CD14-positive monocyte (primary cell): ENCODE data around the gene ZFYVE21. TPM values are rescaled to one million over a fixed set of nuclear protein-coding genes. Genes with fewer than 3 reads are reported as not detected.
A peak's percentile ranks its signal among the peaks of the same experiment; 100 is the strongest.

Experiments
- DNase-seq, 3 donors: peaks; one replicate each; pipeline ENCODE4 v3.0.0-alpha.2; 2011 to 2022
- H2AFZ ChIP-seq: 2 replicates; pipeline ENCODE4 v1.6.0; 2012; ENCODE audit warnings: mild to moderate bottlenecking, low read depth, low read length, inconsistent platforms; ENCODE audit not compliant: insufficient read depth, poor library complexity, severe bottlenecking
- H3K27ac ChIP-seq, 2 donors: 1 replicate in 1 of 2; 2 replicates in 1 of 2; pipeline ENCODE4 v1.5.1; 2012 to 2013; ENCODE audit warnings: low read length in 2 of 2, control low read depth in 1 of 2, inconsistent platforms in 1 of 2, low read depth in 1 of 2, mild to moderate bottlenecking in 1 of 2
- H3K27me3 ChIP-seq, 2 donors: one replicate each; pipeline versions ENCODE4 v1.6.0 to v1.6.1; 2011 to 2013; ENCODE audit warnings: low read length in 2 of 2; ENCODE audit not compliant: control insufficient read depth in 2 of 2, insufficient read depth in 2 of 2
- H3K36me3 ChIP-seq, 2 donors: replicated peaks in 1 of 2; 1 replicate in 1 of 2; 2 replicates in 1 of 2; pipeline versions ENCODE4 v1.5.1 to v1.6.1; 2012 to 2013; ENCODE audit warnings: low read length in 2 of 2, control low read depth in 1 of 2, inconsistent platforms in 1 of 2, mild to moderate bottlenecking in 1 of 2; ENCODE audit not compliant: insufficient read depth in 2 of 2, control insufficient read depth in 1 of 2
- H3K4me1 ChIP-seq, 2 donors: 1 replicate in 1 of 2; 2 replicates in 1 of 2; pipeline versions ENCODE4 v1.5.1 to v1.6.1; 2012 to 2013; ENCODE audit warnings: low read length in 2 of 2, control low read depth in 1 of 2, inconsistent platforms in 1 of 2, mild to moderate bottlenecking in 1 of 2, moderate library complexity in 1 of 2; ENCODE audit not compliant: insufficient read depth in 2 of 2, control insufficient read depth in 1 of 2
- H3K4me2 ChIP-seq: replicated peaks from 2 replicates; pipeline ENCODE3; 2012; ENCODE audit warnings: low read length, moderate library complexity, mild to moderate bottlenecking; ENCODE audit not compliant: poor library complexity, severe bottlenecking; ENCODE audit errors: extremely low read depth
- H3K4me3 ChIP-seq, 3 experiments: fragments of 200-600 bp in 1 of 3; sonication (generic) in 1 of 3; replicated peaks in 1 of 3; 1 replicate in 2 of 3; 2 replicates in 1 of 3; pipeline ENCODE4 v1.5.1; 2011 to 2013; ENCODE audit warnings: low read length in 3 of 3, mild to moderate bottlenecking in 3 of 3, control low read depth in 2 of 3, low read depth in 2 of 3, inconsistent platforms in 1 of 3, moderate library complexity in 1 of 3
- H3K79me2 ChIP-seq: 2 replicates; pipeline ENCODE4 v1.6.0; 2012; ENCODE audit warnings: mild to moderate bottlenecking, control low read depth, inconsistent platforms, low read length, moderate library complexity; ENCODE audit not compliant: insufficient read depth
- H3K9ac ChIP-seq: 2 replicates; pipeline ENCODE4 v1.6.0; 2017; ENCODE audit warnings: low read length, mild to moderate bottlenecking; ENCODE audit not compliant: insufficient read depth, poor library complexity, severe bottlenecking
- H3K9me3 ChIP-seq, 2 donors: replicated peaks in 1 of 2; 1 replicate in 1 of 2; 2 replicates in 1 of 2; pipeline versions ENCODE4 v1.5.1 to v1.6.1; 2012 to 2013; ENCODE audit warnings: low read length in 2 of 2, control low read depth in 1 of 2; ENCODE audit not compliant: control insufficient read depth in 1 of 2, insufficient read depth in 1 of 2
- H4K20me1 ChIP-seq: 2 replicates; pipeline ENCODE4 v1.6.0; 2012; ENCODE audit warnings: mild to moderate bottlenecking, low read length, control low read depth, moderate library complexity; ENCODE audit not compliant: insufficient read depth
- H3K27ac Mint-ChIP-seq, 7 donors: one replicate each; pipeline ENCODE4 v1.8.0; 2020; ENCODE audit warnings: mild to moderate bottlenecking in 7 of 7, mixed read lengths in 7 of 7, moderate library complexity in 6 of 7, inconsistent platforms in 2 of 7
- H3K27me3 Mint-ChIP-seq, 3 donors: one replicate each; pipeline ENCODE4 v1.8.0; 2021 to 2022; ENCODE audit warnings: low read depth in 3 of 3, mild to moderate bottlenecking in 3 of 3, mixed read lengths in 3 of 3, moderate library complexity in 3 of 3, inconsistent platforms in 1 of 3
- H3K36me3 Mint-ChIP-seq, 2 donors: one replicate each; pipeline ENCODE4 v1.8.0; 2020; ENCODE audit warnings: mixed read lengths in 2 of 2, inconsistent platforms in 1 of 2, mild to moderate bottlenecking in 1 of 2
- H3K4me1 Mint-ChIP-seq: one replicate; pipeline ENCODE4 v1.8.0; 2020; ENCODE audit warnings: mild to moderate bottlenecking, mixed read lengths
- H3K4me3 Mint-ChIP-seq, 2 donors: one replicate each; pipeline ENCODE4 v1.8.0; 2020; ENCODE audit warnings: mild to moderate bottlenecking in 2 of 2, mixed read lengths in 2 of 2, moderate library complexity in 1 of 2
- H3K9me3 Mint-ChIP-seq, 7 donors: one replicate each; pipeline ENCODE4 v1.8.0; 2020 to 2022; ENCODE audit warnings: mixed read lengths in 7 of 7, mild to moderate bottlenecking in 6 of 7, moderate library complexity in 6 of 7, inconsistent platforms in 2 of 7
- CTCF ChIP-seq: fragments of 200-600 bp; IDR thresholded peaks from one replicate; pipeline ENCODE4 v1.8.0; 2022; ENCODE audit warnings: antibody characterized with exemption, mild to moderate bottlenecking
- WGBS: methylation state at CpG from one replicate; pipeline ENCODE4 v1.1.5; 2013; ENCODE audit warnings: missing lambda C conversion rate; ENCODE audit not compliant: insufficient coverage; 5-methylcytosine and 5-hydroxymethylcytosine counted together
- intact Hi-C, 2 donors: fragments of 100-400 bp; cut with micrococcal nuclease; formaldehyde crosslinking; loops; one replicate each; pipeline versions ENCODE4 v1.15.0 to v1.15.1; 2023
- polyA plus RNA-seq, 3 donors: library from polyadenylated mRNA; depleted of rRNA in 1 of 3; unstranded in 2 of 3; stranded (reverse) in 1 of 3; fragments of 300-500 nt in 2 of 3; fragments of >200 nt in 1 of 3; fragmentation: Illumina TruSeq in 2 of 3; gene quantifications; 1 replicate in 2 of 3; 2 replicates in 1 of 3; pipeline ENCODE4 v1.2.3, GENCODE V29; 2012 to 2021

The ZFYVE21 gene
- polyA plus RNA-seq, 3 donors = 22.1 to 36.5 (median 33.1) TPM

- no peak for DNase-seq
- Mint-ChIP-seq H3K4me3 (no peak overlapping the region), H3K27me3 (peaks cover 0 to 2% (median 0%) of the 10 kb centered on the region in 3 donors), H3K4me1 (no peaks in the 10 kb centered on the region), H3K27ac (no peak overlapping the region), H3K9me3 (no peaks in the 10 kb centered on the region), H3K36me3 (peaks cover 9 to 24% of the 10 kb centered on the region in 2 donors)
- intact Hi-C loops = no loop called here
- WGBS = 80% methylated on average over 15 of the region's 20 CpGs
- Histone ChIP-seq H3K36me3 (peaks cover 19 to 31% of the 10 kb centered on the region in 2 donors), H3K27ac (no peak overlapping the region), H3K4me2 (no peak overlapping the region), H3K9me3 (no peaks in the 10 kb centered on the region), H3K27me3 (no peaks in the 10 kb centered on the region), H4K20me1 (peaks cover 36% of the 10 kb centered on the region), H3K4me1 (no peaks in the 10 kb centered on the region), H3K9ac (no peak overlapping the region), H3K79me2 (peaks cover 6% of the 10 kb centered on the region), H3K4me3 (no peak overlapping the region), H2AFZ (no peak overlapping the region)
- no peak for TF ChIP-seq CTCF
Measured at GRCh38 chr14:103724116-103724515, 8.5 kb downstream of the ZFYVE21 start.

GRCh38 chr14:103725001-103725682 is 9.5 kb downstream of the ZFYVE21 start:
- intact Hi-C loops = no loop called here
- H3K27ac Mint-ChIP-seq = peak overlapping the region in 1 of 7 donors; percentile 62
- WGBS = 98% methylated on average over 28 of the region's 29 CpGs
- H3K27me3 Mint-ChIP-seq = peaks cover 0 to 2% (median 0%) of the 10 kb centered on the region in 3 donors
- H3K9ac ChIP-seq = no peak overlapping the region
- TF ChIP-seq CTCF = no peak
- no peak overlapping the region for H3K4me3 Mint-ChIP-seq
- H2AFZ ChIP-seq = no peak overlapping the region
- H3K9me3 Mint-ChIP-seq = no peaks in the 10 kb centered on the region
- H3K4me3 ChIP-seq = no peak overlapping the region
- no peak for DNase-seq
- H3K4me2 ChIP-seq = no peak overlapping the region
- peaks cover 18 to 34% of the 10 kb centered on the region in 2 donors for H3K36me3 Mint-ChIP-seq
- H3K79me2 ChIP-seq = peaks cover under 1% of the 10 kb centered on the region
- H3K4me1 ChIP-seq = no peaks in the 10 kb centered on the region
- H3K9me3 ChIP-seq = no peaks in the 10 kb centered on the region
- peaks cover 30 to 41% of the 10 kb centered on the region in 2 donors for H3K36me3 ChIP-seq
- no peaks in the 10 kb centered on the region for H3K4me1 Mint-ChIP-seq
- peaks cover 28% of the 10 kb centered on the region for H4K20me1 ChIP-seq
- H3K27ac ChIP-seq = no peak overlapping the region
- H3K27me3 ChIP-seq = no peaks in the 10 kb centered on the region
